HEK293 (cell line): ENCODE data around the gene DGKG.

Source experiments
- CTCF ChIA-PET: fragments of 350-600 bp; formaldehyde crosslinking; extraction: SDS; loops from one replicate; lab custom pipeline; 2021; ENCODE audit warnings: antibody characterized with exemption; lab: Yijun Ruan, JAX
- POLR2A ChIA-PET: fragments of 300-600 bp; formaldehyde crosslinking; extraction: SDS; loops from one replicate; lab custom pipeline; 2020; ENCODE audit warnings: antibody characterized with exemption, inconsistent platforms; lab: Yijun Ruan, JAX
- H3K27ac ChIP-seq: fragments of 200-500 bp; sonication (Bioruptor generic); 2 replicates; pipeline ENCODE4 v1.5.1; 2014; ENCODE audit warnings: low read depth, low read length, control low read depth, inconsistent platforms; ENCODE audit errors: extremely low read depth
- H3K36me3 ChIP-seq, 2 experiments: fragments of 200-500 bp in 1 of 2; sonication (Bioruptor generic) in 1 of 2; 1 replicate in 1 of 2; 2 replicates in 1 of 2; pipeline ENCODE4 v1.5.1; 2014 to 2017; ENCODE audit warnings: inconsistent platforms in 2 of 2, low read length in 2 of 2; ENCODE audit not compliant: control insufficient read depth in 2 of 2, insufficient read depth in 1 of 2
- H3K4me1 ChIP-seq: fragments of 200-500 bp; sonication (Bioruptor generic); 2 replicates; pipeline ENCODE4 v1.5.1; 2014; ENCODE audit warnings: mild to moderate bottlenecking, low read length, inconsistent platforms; ENCODE audit not compliant: control insufficient read depth, insufficient read depth
- H3K4me3 ChIP-seq: 2 replicates; pipeline ENCODE4 v1.5.1; 2011; ENCODE audit warnings: low read depth, mild to moderate bottlenecking, control low read depth, low read length, moderate library complexity
- H3K9me3 ChIP-seq: fragments of 200-500 bp; sonication (Bioruptor generic); 2 replicates; pipeline ENCODE4 v1.5.1; 2014; ENCODE audit warnings: low read depth, low read length, inconsistent platforms; ENCODE audit not compliant: control insufficient read depth, insufficient read depth
- BCL11A ChIP-seq: fragments of 450-650 bp; formaldehyde crosslinking; IDR thresholded peaks from 2 replicates; pipeline ENCODE4 v1.5.1; 2016; ENCODE audit warnings: low read depth, missing biosample characterization, missing genetic modification characterization
- SALL2 ChIP-seq: fragments of 450-650 bp; formaldehyde crosslinking; IDR thresholded peaks from 2 replicates; pipeline ENCODE4 v1.5.0; 2017; ENCODE audit warnings: missing biosample characterization, mild to moderate bottlenecking, missing genetic modification characterization, borderline replicate concordance
- SP3 ChIP-seq: fragments of 450-650 bp; formaldehyde crosslinking; IDR thresholded peaks from 2 replicates; pipeline ENCODE4 v1.5.1; 2016; ENCODE audit warnings: missing biosample characterization, missing genetic modification characterization
- ZNF10 ChIP-seq: fragments of 450-650 bp; formaldehyde crosslinking; IDR thresholded peaks from 2 replicates; pipeline ENCODE4 v1.5.1; 2017; ENCODE audit warnings: missing biosample characterization, missing genetic modification characterization
- ZNF146 ChIP-seq: fragments of 450-650 bp; formaldehyde crosslinking; IDR thresholded peaks from 2 replicates; pipeline ENCODE4 v1.5.1; 2016; ENCODE audit warnings: missing biosample characterization, missing genetic modification characterization
- ZNF155 ChIP-seq: fragments of 450-650 bp; formaldehyde crosslinking; IDR thresholded peaks from 2 replicates; pipeline ENCODE4 v1.5.1; 2016; ENCODE audit warnings: missing biosample characterization, missing genetic modification characterization
- ZNF174 ChIP-seq: fragments of 450-650 bp; formaldehyde crosslinking; IDR thresholded peaks from 2 replicates; pipeline ENCODE4 v1.5.0; 2017; ENCODE audit warnings: missing biosample characterization, mild to moderate bottlenecking, missing genetic modification characterization
- ZNF19 ChIP-seq: fragments of 450-650 bp; formaldehyde crosslinking; IDR thresholded peaks from 2 replicates; pipeline ENCODE4; 2016; ENCODE audit warnings: missing biosample characterization, missing genetic modification characterization, low read depth
- ZNF324 ChIP-seq: fragments of 450-650 bp; formaldehyde crosslinking; IDR thresholded peaks from 2 replicates; pipeline ENCODE4 v1.5.1; 2016; ENCODE audit warnings: missing biosample characterization, missing genetic modification characterization
- ZNF391 ChIP-seq: fragments of 450-650 bp; formaldehyde crosslinking; IDR thresholded peaks from 2 replicates; pipeline ENCODE4 v1.5.1; 2016; ENCODE audit warnings: low read depth, missing biosample characterization, missing genetic modification characterization, borderline replicate concordance
- ZNF544 ChIP-seq: fragments of 450-650 bp; formaldehyde crosslinking; IDR thresholded peaks from 2 replicates; pipeline ENCODE4 v1.5.0; 2017; ENCODE audit warnings: missing biosample characterization, missing genetic modification characterization
- ZNF785 ChIP-seq: fragments of 450-650 bp; formaldehyde crosslinking; IDR thresholded peaks from 2 replicates; pipeline ENCODE4 v1.5.1; 2016; ENCODE audit warnings: missing biosample characterization, missing genetic modification characterization
- ZSCAN30 ChIP-seq: fragments of 450-650 bp; IDR thresholded peaks from 2 replicates; pipeline ENCODE4 v1.5.1; 2018; ENCODE audit warnings: missing biosample characterization, mild to moderate bottlenecking, missing genetic modification characterization, moderate library complexity
- TF ChIP-seq, protein P1 (sequence below): fragments of 450-650 bp; formaldehyde crosslinking; IDR thresholded peaks from 2 replicates; pipeline ENCODE4 v1.5.1; 2016; ENCODE audit warnings: missing biosample characterization, missing genetic modification characterization
- TF ChIP-seq, protein P2 (sequence below): fragments of 450-650 bp; formaldehyde crosslinking; IDR thresholded peaks from 2 replicates; pipeline ENCODE4 v1.5.1; 2016; ENCODE audit warnings: missing biosample characterization, missing genetic modification characterization, borderline replicate concordance
- TF ChIP-seq, protein P3 (sequence below): fragments of 450-650 bp; formaldehyde crosslinking; IDR thresholded peaks from 2 replicates; pipeline ENCODE4 v1.5.1; 2016; ENCODE audit warnings: missing biosample characterization, missing genetic modification characterization
- TF ChIP-seq, protein P4 (sequence below): fragments of 450-650 bp; formaldehyde crosslinking; IDR thresholded peaks from 2 replicates; pipeline ENCODE4 v1.5.1; 2016; ENCODE audit warnings: missing biosample characterization, missing genetic modification characterization
- TF ChIP-seq, protein P5 (sequence below): IDR thresholded peaks from 2 replicates; pipeline ENCODE4 v1.6.1; 2011; ENCODE audit warnings: mild to moderate bottlenecking, low read depth, low read length, borderline replicate concordance

Gene DGKG

GRCh38 chr3:186178412-186178811 is 183.6 kb downstream of the DGKG start:
- Histone ChIP-seq H3K4me1 (no peaks in the 10 kb centered on the region), H3K9me3 (no peaks in the 10 kb centered on the region), H3K36me3 (no peaks in the 10 kb centered on the region), H3K27ac (no peak overlapping the region), H3K4me3 (no peak overlapping the region)
- POLR2A ChIA-PET = no interaction called here
- CTCF ChIA-PET = no interaction called here
- TF ChIP-seq ZNF19 (tag by site-specific recombination) (no peak), ZNF10 (tag by site-specific recombination) (no peak), ZNF544 (tag by site-specific recombination) (no peak), SALL2 (tag by site-specific recombination) (no peak), ZNF391 (tag by site-specific recombination) (no peak), SP3 (tag by site-specific recombination) (no peak), ZNF174 (tag by site-specific recombination) (no peak), ZNF146 (tag by site-specific recombination) (no peak)
- TF ChIP-seq, protein P1, sequence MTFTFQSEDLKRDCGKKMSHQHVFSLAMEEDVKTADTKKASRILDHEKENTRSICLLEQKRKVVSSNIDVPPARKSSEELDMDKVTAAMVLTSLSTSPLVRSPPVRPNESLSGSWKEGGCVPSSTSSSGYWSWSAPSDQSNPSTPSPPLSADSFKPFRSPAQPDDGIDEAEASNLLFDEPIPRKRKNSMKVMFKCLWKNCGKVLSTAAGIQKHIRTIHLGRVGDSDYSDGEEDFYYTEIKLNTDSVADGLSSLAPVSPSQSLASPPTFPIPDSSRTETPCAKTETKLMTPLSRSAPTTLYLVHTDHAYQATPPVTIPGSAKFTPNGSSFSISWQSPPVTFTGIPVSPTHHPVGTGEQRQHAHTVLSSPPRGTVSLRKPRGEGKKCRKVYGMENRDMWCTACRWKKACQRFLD (tag by site-specific recombination) = no peak
- TF ChIP-seq, protein P2, sequence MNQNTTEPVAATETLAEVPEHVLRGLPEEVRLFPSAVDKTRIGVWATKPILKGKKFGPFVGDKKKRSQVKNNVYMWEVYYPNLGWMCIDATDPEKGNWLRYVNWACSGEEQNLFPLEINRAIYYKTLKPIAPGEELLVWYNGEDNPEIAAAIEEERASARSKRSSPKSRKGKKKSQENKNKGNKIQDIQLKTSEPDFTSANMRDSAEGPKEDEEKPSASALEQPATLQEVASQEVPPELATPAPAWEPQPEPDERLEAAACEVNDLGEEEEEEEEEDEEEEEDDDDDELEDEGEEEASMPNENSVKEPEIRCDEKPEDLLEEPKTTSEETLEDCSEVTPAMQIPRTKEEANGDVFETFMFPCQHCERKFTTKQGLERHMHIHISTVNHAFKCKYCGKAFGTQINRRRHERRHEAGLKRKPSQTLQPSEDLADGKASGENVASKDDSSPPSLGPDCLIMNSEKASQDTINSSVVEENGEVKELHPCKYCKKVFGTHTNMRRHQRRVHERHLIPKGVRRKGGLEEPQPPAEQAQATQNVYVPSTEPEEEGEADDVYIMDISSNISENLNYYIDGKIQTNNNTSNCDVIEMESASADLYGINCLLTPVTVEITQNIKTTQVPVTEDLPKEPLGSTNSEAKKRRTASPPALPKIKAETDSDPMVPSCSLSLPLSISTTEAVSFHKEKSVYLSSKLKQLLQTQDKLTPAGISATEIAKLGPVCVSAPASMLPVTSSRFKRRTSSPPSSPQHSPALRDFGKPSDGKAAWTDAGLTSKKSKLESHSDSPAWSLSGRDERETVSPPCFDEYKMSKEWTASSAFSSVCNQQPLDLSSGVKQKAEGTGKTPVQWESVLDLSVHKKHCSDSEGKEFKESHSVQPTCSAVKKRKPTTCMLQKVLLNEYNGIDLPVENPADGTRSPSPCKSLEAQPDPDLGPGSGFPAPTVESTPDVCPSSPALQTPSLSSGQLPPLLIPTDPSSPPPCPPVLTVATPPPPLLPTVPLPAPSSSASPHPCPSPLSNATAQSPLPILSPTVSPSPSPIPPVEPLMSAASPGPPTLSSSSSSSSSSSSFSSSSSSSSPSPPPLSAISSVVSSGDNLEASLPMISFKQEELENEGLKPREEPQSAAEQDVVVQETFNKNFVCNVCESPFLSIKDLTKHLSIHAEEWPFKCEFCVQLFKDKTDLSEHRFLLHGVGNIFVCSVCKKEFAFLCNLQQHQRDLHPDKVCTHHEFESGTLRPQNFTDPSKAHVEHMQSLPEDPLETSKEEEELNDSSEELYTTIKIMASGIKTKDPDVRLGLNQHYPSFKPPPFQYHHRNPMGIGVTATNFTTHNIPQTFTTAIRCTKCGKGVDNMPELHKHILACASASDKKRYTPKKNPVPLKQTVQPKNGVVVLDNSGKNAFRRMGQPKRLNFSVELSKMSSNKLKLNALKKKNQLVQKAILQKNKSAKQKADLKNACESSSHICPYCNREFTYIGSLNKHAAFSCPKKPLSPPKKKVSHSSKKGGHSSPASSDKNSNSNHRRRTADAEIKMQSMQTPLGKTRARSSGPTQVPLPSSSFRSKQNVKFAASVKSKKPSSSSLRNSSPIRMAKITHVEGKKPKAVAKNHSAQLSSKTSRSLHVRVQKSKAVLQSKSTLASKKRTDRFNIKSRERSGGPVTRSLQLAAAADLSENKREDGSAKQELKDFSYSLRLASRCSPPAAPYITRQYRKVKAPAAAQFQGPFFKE = no peak
- TF ChIP-seq, protein P3, sequence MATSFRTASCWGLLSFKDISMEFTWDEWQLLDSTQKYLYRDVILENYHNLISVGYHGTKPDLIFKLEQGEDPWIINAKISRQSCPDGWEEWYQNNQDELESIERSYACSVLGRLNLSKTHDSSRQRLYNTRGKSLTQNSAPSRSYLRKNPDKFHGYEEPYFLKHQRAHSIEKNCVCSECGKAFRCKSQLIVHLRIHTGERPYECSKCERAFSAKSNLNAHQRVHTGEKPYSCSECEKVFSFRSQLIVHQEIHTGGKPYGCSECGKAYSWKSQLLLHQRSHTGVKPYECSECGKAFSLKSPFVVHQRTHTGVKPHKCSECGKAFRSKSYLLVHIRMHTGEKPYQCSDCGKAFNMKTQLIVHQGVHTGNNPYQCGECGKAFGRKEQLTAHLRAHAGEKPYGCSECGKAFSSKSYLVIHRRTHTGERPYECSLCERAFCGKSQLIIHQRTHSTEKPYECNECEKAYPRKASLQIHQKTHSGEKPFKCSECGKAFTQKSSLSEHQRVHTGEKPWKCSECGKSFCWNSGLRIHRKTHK (tag by site-specific recombination) = no peak
- TF ChIP-seq, protein P4, sequence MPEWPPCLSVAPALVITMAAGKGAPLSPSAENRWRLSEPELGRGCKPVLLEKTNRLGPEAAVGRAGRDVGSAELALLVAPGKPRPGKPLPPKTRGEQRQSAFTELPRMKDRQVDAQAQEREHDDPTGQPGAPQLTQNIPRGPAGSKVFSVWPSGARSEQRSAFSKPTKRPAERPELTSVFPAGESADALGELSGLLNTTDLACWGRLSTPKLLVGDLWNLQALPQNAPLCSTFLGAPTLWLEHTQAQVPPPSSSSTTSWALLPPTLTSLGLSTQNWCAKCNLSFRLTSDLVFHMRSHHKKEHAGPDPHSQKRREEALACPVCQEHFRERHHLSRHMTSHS = no peak

GRCh38 chr3:186176373-186176990 is 185.6 kb downstream of the DGKG start:
- CTCF ChIA-PET = no interaction called here
- POLR2A ChIA-PET = no interaction called here
- Histone ChIP-seq H3K4me1 (no peaks in the 10 kb centered on the region), H3K27ac (no peak overlapping the region), H3K4me3 (no peak overlapping the region), H3K36me3 (no peaks in the 10 kb centered on the region)
- TF ChIP-seq ZNF785 (tag by site-specific recombination) (no peak), ZSCAN30 (tag by site-specific recombination) (no peak), BCL11A (tag by site-specific recombination) (no peak), ZNF324 (tag by site-specific recombination) (no peak), ZNF155 (tag by site-specific recombination) (no peak)
- TF ChIP-seq, protein P5, sequence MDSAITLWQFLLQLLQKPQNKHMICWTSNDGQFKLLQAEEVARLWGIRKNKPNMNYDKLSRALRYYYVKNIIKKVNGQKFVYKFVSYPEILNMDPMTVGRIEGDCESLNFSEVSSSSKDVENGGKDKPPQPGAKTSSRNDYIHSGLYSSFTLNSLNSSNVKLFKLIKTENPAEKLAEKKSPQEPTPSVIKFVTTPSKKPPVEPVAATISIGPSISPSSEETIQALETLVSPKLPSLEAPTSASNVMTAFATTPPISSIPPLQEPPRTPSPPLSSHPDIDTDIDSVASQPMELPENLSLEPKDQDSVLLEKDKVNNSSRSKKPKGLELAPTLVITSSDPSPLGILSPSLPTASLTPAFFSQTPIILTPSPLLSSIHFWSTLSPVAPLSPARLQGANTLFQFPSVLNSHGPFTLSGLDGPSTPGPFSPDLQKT = no peak
- TF ChIP-seq, all 188 proteins: peak for 0
- H3K9me3 ChIP-seq = no peaks in the 10 kb centered on the region
